Panc1 (cell line): ENCODE data around the gene MYO3B. TPM values are rescaled to one million over a fixed set of nuclear protein-coding genes. Genes with fewer than 3 reads are reported as not detected.

Experiments
- ATAC-seq: fragments of 200-7000 bp; cut with Tn5 transposase; 2 replicates; pipeline ENCODE4 v1.9.1; 2020; ENCODE audit warnings: mild to moderate bottlenecking, moderate library complexity
- BruUV-seq: library from RNA; stranded (reverse); fragments of 400-500 nt; replicated peaks from 2 replicates; lab custom pipeline; 2021; lab: Mats Ljungman, UMichigan
- CTCF ChIA-PET: fragments of 300-600 bp; sonication (Branson Sonifier 250); formaldehyde crosslinking; loops from one replicate; lab custom pipeline; 2022; ENCODE audit warnings: antibody characterized with exemption; lab: Charles Lee
- POLR2A ChIA-PET: fragments of 300-600 bp; sonication (Branson Sonifier 250); formaldehyde crosslinking; loops from one replicate; lab custom pipeline; 2022; ENCODE audit warnings: antibody characterized with exemption; lab: Charles Lee
- DNase-seq: peaks from one replicate; pipeline ENCODE4 v3.0.0-alpha.2; 2010; ENCODE audit warnings: low read depth, low spot score
- H3K27ac ChIP-seq: 2 replicates; pipeline ENCODE4 v1.5.1; 2011; ENCODE audit warnings: mild to moderate bottlenecking, low read length, inconsistent platforms
- H3K27me3 ChIP-seq: fragments of 200-500 bp; sonication (Bioruptor generic); 2 replicates; pipeline ENCODE4 v1.6.0; 2014; ENCODE audit warnings: low read length, inconsistent platforms; ENCODE audit not compliant: control insufficient read depth, insufficient read depth
- H3K36me3 ChIP-seq: fragments of 200-500 bp; sonication (Bioruptor generic); 2 replicates; pipeline ENCODE4 v1.5.1; 2014; ENCODE audit warnings: inconsistent platforms, mild to moderate bottlenecking, low read length, moderate library complexity; ENCODE audit not compliant: control insufficient read depth, insufficient read depth
- H3K4me1 ChIP-seq: 2 replicates; pipeline ENCODE4 v1.5.1; 2011; ENCODE audit warnings: inconsistent platforms, mild to moderate bottlenecking, low read length, moderate library complexity; ENCODE audit not compliant: control insufficient read depth, insufficient read depth
- H3K4me3 ChIP-seq, 2 experiments: 2 replicates each; pipeline ENCODE4 v1.5.1; 2011 to 2012; ENCODE audit warnings: low read depth in 2 of 2, low read length in 2 of 2, mild to moderate bottlenecking in 2 of 2, inconsistent platforms in 1 of 2, moderate library complexity in 1 of 2
- H3K9me3 ChIP-seq: fragments of 200-500 bp; sonication (Bioruptor generic); 2 replicates; pipeline ENCODE4 v1.5.1; 2014; ENCODE audit warnings: low read depth, mild to moderate bottlenecking, inconsistent platforms, low read length, moderate library complexity; ENCODE audit not compliant: control insufficient read depth, insufficient read depth
- CTCF ChIP-seq: fragments of 450-650 bp; IDR thresholded peaks from 2 replicates; pipeline ENCODE4 v1.5.1; 2017; ENCODE audit warnings: mild to moderate bottlenecking
- POLR2AphosphoS5 ChIP-seq: IDR thresholded peaks from 2 replicates; pipeline ENCODE4 v1.6.1; 2012; ENCODE audit warnings: mild to moderate bottlenecking, low read depth, low read length, moderate library complexity
- SIN3A ChIP-seq: IDR thresholded peaks from 2 replicates; pipeline ENCODE4 v1.6.1; 2012; ENCODE audit warnings: low read depth, mild to moderate bottlenecking, low read length, moderate library complexity, borderline replicate concordance; ENCODE audit not compliant: insufficient read depth
- TCF7L2 ChIP-seq: IDR thresholded peaks from 2 replicates; pipeline ENCODE4 v1.6.1; 2011; ENCODE audit warnings: mild to moderate bottlenecking, low read depth, low read length, inconsistent platforms
- in situ Hi-C: cut with HindIII; loops from 2 replicates; pipeline ENCODE4 v1.10.0; 2016; ENCODE audit warnings: low sequenced_read_pairs, low pct_unique_long_range_greater_than_20kb
- intact Hi-C: fragments of 100-400 bp; cut with micrococcal nuclease; formaldehyde crosslinking; loops from one replicate; pipeline ENCODE4 v1.10.0; 2022; ENCODE audit not compliant: unreplicated experiment
- total RNA-seq: library from RNA; stranded (reverse); gene quantifications from one replicate; pipeline ENCODE4 v1.2.1, GENCODE V29; 2021; ENCODE audit not compliant: unreplicated experiment
- TF ChIP-seq, protein P1 (sequence below), 2 experiments: IDR thresholded peaks; 2 replicates each; pipeline ENCODE4 v1.6.1; 2011 to 2012; ENCODE audit warnings: low read depth in 2 of 2, control low read depth in 1 of 2, low read length in 1 of 2, mild to moderate bottlenecking in 1 of 2, moderate library complexity in 1 of 2; ENCODE audit not compliant: insufficient read depth in 1 of 2

MYO3B gene
- total RNA-seq, 1 experiment from 2014 or later, result 0.05 TPM

- DNase-seq (no peak), ATAC-seq (no peak)
- TF ChIP-seq CTCF (no peak), TCF7L2 (no peak), SIN3A (no peak), POLR2AphosphoS5 (no peak)
- TF ChIP-seq, protein P1, sequence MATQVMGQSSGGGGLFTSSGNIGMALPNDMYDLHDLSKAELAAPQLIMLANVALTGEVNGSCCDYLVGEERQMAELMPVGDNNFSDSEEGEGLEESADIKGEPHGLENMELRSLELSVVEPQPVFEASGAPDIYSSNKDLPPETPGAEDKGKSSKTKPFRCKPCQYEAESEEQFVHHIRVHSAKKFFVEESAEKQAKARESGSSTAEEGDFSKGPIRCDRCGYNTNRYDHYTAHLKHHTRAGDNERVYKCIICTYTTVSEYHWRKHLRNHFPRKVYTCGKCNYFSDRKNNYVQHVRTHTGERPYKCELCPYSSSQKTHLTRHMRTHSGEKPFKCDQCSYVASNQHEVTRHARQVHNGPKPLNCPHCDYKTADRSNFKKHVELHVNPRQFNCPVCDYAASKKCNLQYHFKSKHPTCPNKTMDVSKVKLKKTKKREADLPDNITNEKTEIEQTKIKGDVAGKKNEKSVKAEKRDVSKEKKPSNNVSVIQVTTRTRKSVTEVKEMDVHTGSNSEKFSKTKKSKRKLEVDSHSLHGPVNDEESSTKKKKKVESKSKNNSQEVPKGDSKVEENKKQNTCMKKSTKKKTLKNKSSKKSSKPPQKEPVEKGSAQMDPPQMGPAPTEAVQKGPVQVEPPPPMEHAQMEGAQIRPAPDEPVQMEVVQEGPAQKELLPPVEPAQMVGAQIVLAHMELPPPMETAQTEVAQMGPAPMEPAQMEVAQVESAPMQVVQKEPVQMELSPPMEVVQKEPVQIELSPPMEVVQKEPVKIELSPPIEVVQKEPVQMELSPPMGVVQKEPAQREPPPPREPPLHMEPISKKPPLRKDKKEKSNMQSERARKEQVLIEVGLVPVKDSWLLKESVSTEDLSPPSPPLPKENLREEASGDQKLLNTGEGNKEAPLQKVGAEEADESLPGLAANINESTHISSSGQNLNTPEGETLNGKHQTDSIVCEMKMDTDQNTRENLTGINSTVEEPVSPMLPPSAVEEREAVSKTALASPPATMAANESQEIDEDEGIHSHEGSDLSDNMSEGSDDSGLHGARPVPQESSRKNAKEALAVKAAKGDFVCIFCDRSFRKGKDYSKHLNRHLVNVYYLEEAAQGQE (IDR thresholded peaks at IDR 0.05; ENCODE audit: insufficient read depth in 1 of 2, low read depth in 2 of 2, low read length in 1 of 2), result no peak
- no peaks in the 10 kb centered on the region for H3K9me3 ChIP-seq
- ChIA-PET POLR2A (no interaction called here), CTCF (no interaction called here)
- H3K27me3 ChIP-seq, result no peaks in the 10 kb centered on the region
- intact Hi-C loops (no loop called here), in situ Hi-C loops (no loop called here)
- no peaks in the 10 kb centered on the region for H3K4me1 ChIP-seq
- BruUV-seq, result no TSS peak
- H3K4me3 ChIP-seq, result no peak overlapping the region
- H3K36me3 ChIP-seq, result no peaks in the 10 kb centered on the region
- no peak overlapping the region for H3K27ac ChIP-seq
These were observed 123.0 kb downstream of the MYO3B start for GRCh38 chr2:170300993-170301392.

DNA sequence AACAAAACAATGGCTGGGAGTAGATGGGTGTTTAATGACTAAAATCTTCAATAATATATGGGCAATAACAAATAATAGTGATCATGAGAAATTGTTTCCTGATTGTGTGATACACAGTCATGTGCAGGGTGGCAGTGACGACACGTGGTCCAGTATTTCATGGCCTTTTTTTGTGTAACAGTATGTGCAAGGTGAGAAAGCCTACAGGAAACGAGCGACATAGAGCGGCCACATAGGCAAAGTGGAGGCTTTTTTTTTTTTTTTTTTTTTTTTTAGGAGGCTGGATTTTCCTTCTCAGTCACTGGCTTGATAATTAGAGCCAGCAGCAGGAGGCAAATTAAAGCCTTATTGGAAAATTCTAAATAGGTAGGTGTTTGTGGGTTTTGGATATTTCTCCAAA, 123.7 kb downstream of the MYO3B start:
- ATAC-seq, result no peak
- no peaks in the 10 kb centered on the region for H3K9me3 ChIP-seq
- intact Hi-C loops, result no loop called here
- in situ Hi-C loops, result no loop called here
- no peak overlapping the region for H3K4me3 ChIP-seq
- no peaks in the 10 kb centered on the region for H3K36me3 ChIP-seq
- ChIA-PET CTCF (no interaction called here), POLR2A (no interaction called here)
- DNase-seq, result no peak
- BruUV-seq, result no TSS peak
- TF ChIP-seq CTCF (no peak), POLR2AphosphoS5 (no peak), TCF7L2 (no peak)
- no peaks in the 10 kb centered on the region for H3K4me1 ChIP-seq
- H3K27me3 ChIP-seq, result no peaks in the 10 kb centered on the region
- H3K27ac ChIP-seq, result no peak overlapping the region

DNA sequence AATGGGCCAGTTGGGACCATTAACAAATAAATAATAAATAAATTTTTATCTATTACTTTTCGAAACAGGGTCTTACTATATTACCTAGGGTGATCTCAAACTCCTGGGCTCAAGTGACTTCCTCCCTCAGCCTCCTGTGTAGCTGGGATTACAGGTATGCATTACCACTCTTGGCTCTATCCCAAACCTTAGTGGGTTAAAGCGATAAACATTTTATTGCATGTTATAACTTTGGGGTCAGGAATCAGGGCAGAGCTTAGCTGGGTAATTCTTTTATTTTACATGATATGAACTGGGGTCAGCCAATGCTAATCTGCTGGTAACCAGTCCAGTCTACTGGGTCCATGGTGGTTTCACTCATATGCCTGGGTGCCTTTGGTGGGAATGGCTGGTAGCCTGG, 127.8 kb downstream of the MYO3B start:
- no peak for ATAC-seq
- ChIA-PET CTCF (no interaction called here), POLR2A (no interaction called here)
- intact Hi-C loops, result no loop called here
- H3K9me3 ChIP-seq, result no peaks in the 10 kb centered on the region
- H3K27ac ChIP-seq, result no peak overlapping the region
- H3K27me3 ChIP-seq, result no peaks in the 10 kb centered on the region
- no peak for DNase-seq
- no peaks in the 10 kb centered on the region for H3K36me3 ChIP-seq
- H3K4me1 ChIP-seq, result no peaks in the 10 kb centered on the region
- H3K4me3 ChIP-seq, result no peak overlapping the region
- BruUV-seq, result no TSS peak
- in situ Hi-C loops, result no loop called here
- TF ChIP-seq CTCF (no peak), SIN3A (no peak), POLR2AphosphoS5 (no peak), TCF7L2 (no peak)
- TF ChIP-seq, protein P1 (IDR thresholded peaks at IDR 0.05; ENCODE audit: insufficient read depth in 1 of 2, low read depth in 2 of 2, low read length in 1 of 2), result no peak
